K562 (cell line): Measurements from ENCODE around the gene AK4. TPM values are rescaled to one million over a fixed set of nuclear protein-coding genes. Genes with fewer than 3 reads are reported as not detected.
A peak's percentile ranks its signal among the peaks of the same experiment; 100 is the strongest.

Experiments used
- ATAC-seq: fragments of 200-7000 bp; cut with Tn5 transposase; 3 replicates; pipeline ENCODE4 v1.9.1; 2020; ENCODE audit warnings: moderate library complexity
- BruUV-seq: library from RNA; stranded (reverse); fragments of 400-500 nt; replicated peaks from 2 replicates; lab custom pipeline; 2021; lab: Mats Ljungman, UMichigan
- CTCF ChIA-PET: fragments of 300-600 bp; formaldehyde crosslinking; extraction: SDS; loops from one replicate; lab custom pipeline; 2021; ENCODE audit warnings: low intra/inter-chr PET ratio; lab: Yijun Ruan, JAX
- POLR2A ChIA-PET: fragments of 300-600, 350-650 bp; sonication (Branson Sonifier 250); formaldehyde crosslinking; extraction: SDS; loops from one replicate; lab custom pipeline; 2021; ENCODE audit warnings: antibody characterized with exemption, inconsistent platforms; lab: Yijun Ruan, JAX
- DNase-seq, 4 experiments: peaks; one replicate each; pipeline versions ENCODE4 v3.0.0 to v3.0.0-alpha.2; 2011 to 2018; ENCODE audit warnings: low spot score in 3 of 4, mixed read lengths in 3 of 4; ENCODE audit errors: extremely low read depth in 1 of 4
- FAIRE-seq: peaks from 2 replicates; lab custom pipeline; 2011; peaks lifted over from hg19 to GRCh38; lab: Jason Lieb, UNC
- H2AFZ ChIP-seq: 2 replicates; pipeline ENCODE4 v1.6.0; 2011; ENCODE audit warnings: low read depth, low read length, control low read depth, inconsistent platforms
- H3K27ac ChIP-seq: fragments of 200-600 bp; 3 replicates; pipeline ENCODE4 v1.8.0; 2011; ENCODE audit warnings: low read depth, mild to moderate bottlenecking, control low read depth, inconsistent platforms, low read length, moderate library complexity, mixed read lengths; ENCODE audit errors: extremely low read depth
- H3K27me3 ChIP-seq, 2 experiments: fragments of 300-600 bp in 1 of 2; 2 replicates in 1 of 2; 3 replicates in 1 of 2; pipeline versions ENCODE4 v1.6.0 to v1.8.0; 2011; ENCODE audit warnings: inconsistent platforms in 2 of 2, low read length in 2 of 2, mild to moderate bottlenecking in 1 of 2, mixed read lengths in 1 of 2, moderate library complexity in 1 of 2; ENCODE audit not compliant: control insufficient read depth in 2 of 2, insufficient read depth in 2 of 2
- H3K36me3 ChIP-seq: fragments of 300-600 bp; 3 replicates; pipeline ENCODE4 v1.8.0; 2011; ENCODE audit warnings: mild to moderate bottlenecking, low read length, inconsistent platforms; ENCODE audit not compliant: control insufficient read depth, insufficient read depth
- H3K4me1 ChIP-seq, 2 experiments: fragments of 200-600 bp in 1 of 2; replicated peaks in 1 of 2; 2 replicates in 1 of 2; 3 replicates in 1 of 2; pipeline versions ENCODE4 v1.5.1 to v1.8.0; 2011; ENCODE audit warnings: inconsistent platforms in 2 of 2, low read length in 2 of 2, mild to moderate bottlenecking in 1 of 2, mixed read lengths in 1 of 2, moderate library complexity in 1 of 2; ENCODE audit not compliant: control insufficient read depth in 2 of 2, insufficient read depth in 2 of 2
- H3K4me2 ChIP-seq: 2 replicates; pipeline ENCODE4 v1.6.1; 2011; ENCODE audit warnings: low read length, control low read depth, inconsistent platforms, mixed read lengths; ENCODE audit not compliant: insufficient read depth
- H3K4me3 ChIP-seq: fragments of 200-600 bp; sonication (generic), shearing (Covaris generic); 2 replicates; pipeline ENCODE4 v1.5.1; 2016; ENCODE audit warnings: control low read depth, inconsistent platforms
- H3K79me2 ChIP-seq: fragments of 200-600 bp; 3 replicates; pipeline ENCODE4 v1.8.0; 2011; ENCODE audit warnings: low read length, inconsistent platforms; ENCODE audit not compliant: control insufficient read depth, insufficient read depth
- H3K9ac ChIP-seq, 2 experiments: 2 replicates each; pipeline versions ENCODE4 v1.6.0 to v1.6.1; 2011; ENCODE audit warnings: low read depth in 2 of 2, low read length in 2 of 2, control low read depth in 1 of 2, inconsistent platforms in 1 of 2, mild to moderate bottlenecking in 1 of 2, mixed read lengths in 1 of 2; ENCODE audit not compliant: insufficient read depth in 1 of 2
- H3K9me1 ChIP-seq: one replicate; pipeline ENCODE4 v1.6.0; 2011; ENCODE audit warnings: inconsistent platforms, mild to moderate bottlenecking, low read length, moderate library complexity; ENCODE audit not compliant: control insufficient read depth, insufficient read depth
- H3K9me3 ChIP-seq: replicated peaks from 2 replicates; pipeline ENCODE4 v1.5.1; 2011; ENCODE audit warnings: low read depth, low read length, inconsistent platforms; ENCODE audit not compliant: control insufficient read depth, insufficient read depth
- H4K20me1 ChIP-seq: replicated peaks from 2 replicates; pipeline ENCODE4 v1.6.1; 2011; ENCODE audit warnings: low read length, inconsistent platforms, mixed read lengths; ENCODE audit not compliant: control insufficient read depth, insufficient read depth
- COPS2 ChIP-seq: fragments of 450-650 bp; conservative IDR thresholded peaks from 2 replicates; pipeline ENCODE4 v1.6.1; 2016; ENCODE audit warnings: mild to moderate bottlenecking, moderate library complexity
- MAFF ChIP-seq: IDR thresholded peaks from 2 replicates; pipeline ENCODE4 v1.6.1; 2012; ENCODE audit warnings: low read length, improper control_type of control experiment
- NFE2L1 ChIP-seq: fragments of 450-650 bp; IDR thresholded peaks from 2 replicates; pipeline ENCODE4 v1.6.1; 2016; ENCODE audit warnings: missing genetic modification characterization, low read depth, mild to moderate bottlenecking, missing compliant biosample characterization, moderate library complexity, borderline replicate concordance
- PKNOX1 ChIP-seq: fragments of 450-650 bp; IDR thresholded peaks from 2 replicates; pipeline ENCODE4 v1.6.1; 2016
- PREB ChIP-seq: sonication (generic); formaldehyde crosslinking; IDR thresholded peaks from 2 replicates; pipeline ENCODE4 v1.8.1; 2023; ENCODE audit warnings: mild to moderate bottlenecking, missing genetic modification reagents
- RBM14 ChIP-seq: fragments of 200-400 bp; formaldehyde crosslinking; IDR thresholded peaks from 2 replicates; pipeline ENCODE4 v1.6.1; 2018; ENCODE audit warnings: low read depth, mild to moderate bottlenecking, low read length, moderate library complexity, borderline replicate concordance; ENCODE audit not compliant: insufficient read depth
- SETDB1 ChIP-seq: IDR thresholded peaks from one replicate; pipeline ENCODE4 v1.6.1; 2012; ENCODE audit warnings: low read length, control low read depth, inconsistent platforms
- ZNF592 ChIP-seq: fragments of 450-650 bp; IDR thresholded peaks from 2 replicates; pipeline ENCODE4 v1.6.1; 2017; ENCODE audit warnings: antibody characterized with exemption, mild to moderate bottlenecking
- WGBS: fragments of 100-300 bp; shearing (Covaris generic); methylation state at CpG from one replicate; pipeline ENCODE4 v1.1.6; 2016; ENCODE audit warnings: low coverage, mixed read lengths; ENCODE audit not compliant: insufficient coverage; ENCODE audit errors: missing lambda C conversion rate; 5-methylcytosine and 5-hydroxymethylcytosine counted together
- in situ Hi-C: fragments of 300-500 bp; cut with MboI; formaldehyde crosslinking; loops from 4 replicates; pipeline ENCODE4 v1.15.0; 2018; ENCODE audit warnings: inconsistent platforms, mixed read lengths
- intact Hi-C: fragments of 100-400 bp; cut with micrococcal nuclease; formaldehyde crosslinking; loops from 2 replicates; pipeline ENCODE4 v1.14.2; 2022
- polyA plus RNA-seq, 8 experiments: library from polyadenylated mRNA; depleted of rRNA in 4 of 8; stranded (reverse) in 5 of 8; unstranded in 3 of 8; fragments of >200 nt; fragmentation: Nextera tagmentation in 2 of 8; fragmentation: Illumina TruSeq in 1 of 8; extraction: Ambion mirVana in 2 of 8; extraction: Trizol in 1 of 8; gene quantifications; 2 replicates each; pipeline versions ENCODE4 v1.2.1 to v1.2.3, GENCODE V29; 2011 to 2014; ENCODE audit warnings: inconsistent platforms in 1 of 8, missing spikeins in 1 of 8
- total RNA-seq, 7 experiments: library from RNA; depleted of rRNA in 6 of 7; stranded (reverse); fragments of >200 nt in 6 of 7; fragmentation: Illumina TruSeq in 2 of 7; extraction: Trizol in 2 of 7; gene quantifications; 2 replicates each; pipeline versions ENCODE4 v1.2.1 to v1.2.3, GENCODE V29; 2011 to 2021; ENCODE audit warnings: low replicate concordance in 1 of 7

Gene AK4
- total and polyA plus RNA-seq, 9 of the 15 experiments (the other 6 are each of a cell fraction or from before 2014, with no cell fraction given): 10.4 to 96.6 (median 21.5) TPM

GRCh38 chr1:65266476-65266875 is 118.5 kb downstream of the AK4 start (continued):
- TF ChIP-seq NFE2L1 (peak; percentile 63), RBM14 (no peak), MAFF (peak; percentile 43; the same call in 1 of the 2 replicates), COPS2 (no peak)

- 0 out of 2 replicates have a peak, but pooled peaks cover 6% of the 10 kb centered on the region for H4K20me1 ChIP-seq
- in situ Hi-C loops (no loop called here), intact Hi-C loops (no loop called here)
- peaks cover 38% of the 10 kb centered on the region for H3K36me3 ChIP-seq
- DNase-seq (no peak), FAIRE-seq (no peak), ATAC-seq (peak; percentile 4; the same call in 2 of the 3 replicates)
- ChIA-PET POLR2A (interaction anchor here (0.6 to 2.9 kb wide), 7 partner anchors 11 to 146 kb away, joined by 3 to 8 read pairs (median 5); no protein-coding TSS in a partner anchor), CTCF (no interaction called here)
- H3K79me2 ChIP-seq: peaks cover 98% of the 10 kb centered on the region
- H3K9me1 ChIP-seq: no peaks in the 10 kb centered on the region
- H3K9me3 ChIP-seq: no peaks in the 10 kb centered on the region
- H2AFZ ChIP-seq: no peak overlapping the region
- H3K27me3 ChIP-seq: no peaks in the 10 kb centered on the region
- no peak overlapping the region for H3K4me3 ChIP-seq
- peaks cover 7 to 11% of the 10 kb centered on the region in 2 experiments; a peak in 4 of 5 replicates for H3K4me1 ChIP-seq
- 40% methylated on average over 4 of the region's 4 CpGs for WGBS
- no TSS peak for BruUV-seq
- H3K9ac ChIP-seq: 0 out of 4 replicates have a peak overlapping the region, but pooled peaks of 1 of the 2 experiments have one; percentile 8
- peak overlapping the region; percentile 31 for H3K4me2 ChIP-seq
- H3K27ac ChIP-seq: peak overlapping the region; percentile 48
- TF ChIP-seq PREB (no peak), ZNF592 (0 out of 2 replicates have a peak, but pooled peaks have one; percentile 25), SETDB1 (no peak), PKNOX1 (peak; percentile 7; the same call in 1 of the 2 replicates)
These were observed 119.3 kb downstream of the AK4 start for GRCh38 chr1:65267271-65267670.
